Measurements from ENCODE around the gene PPM1H.

Gene PPM1H

DNA sequence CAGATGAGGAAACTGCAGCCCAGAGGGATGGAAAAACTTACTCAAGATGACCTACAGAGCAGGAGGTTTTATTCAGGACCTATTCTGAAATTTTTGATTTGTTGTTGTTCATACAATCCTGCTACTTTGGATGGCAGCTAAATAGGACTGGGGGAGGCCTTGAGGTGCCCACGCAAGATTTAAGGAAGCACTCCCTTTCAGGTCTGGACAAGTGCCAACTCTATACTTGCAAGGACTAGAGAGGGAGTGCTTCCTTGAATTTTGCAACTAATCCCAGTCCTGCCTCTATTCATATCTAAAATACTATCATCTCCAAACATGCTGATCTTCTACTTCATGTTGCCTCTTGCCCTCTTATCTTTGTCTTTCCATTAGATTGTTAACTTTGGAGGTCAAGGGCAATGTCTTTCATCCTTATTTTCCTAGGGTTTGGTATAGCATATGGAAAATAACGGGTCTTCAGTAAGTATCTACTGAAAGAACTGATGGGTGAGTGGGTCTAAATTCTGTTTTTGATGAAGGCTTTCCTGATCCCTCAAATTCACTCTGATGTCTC, 28.6 kb upstream of the PPM1H start:
- no peak overlapping the region for H3K4me3 ChIP-seq (ENCODE audit: low read depth, low read length)
- TF ChIP-seq, protein P1, sequence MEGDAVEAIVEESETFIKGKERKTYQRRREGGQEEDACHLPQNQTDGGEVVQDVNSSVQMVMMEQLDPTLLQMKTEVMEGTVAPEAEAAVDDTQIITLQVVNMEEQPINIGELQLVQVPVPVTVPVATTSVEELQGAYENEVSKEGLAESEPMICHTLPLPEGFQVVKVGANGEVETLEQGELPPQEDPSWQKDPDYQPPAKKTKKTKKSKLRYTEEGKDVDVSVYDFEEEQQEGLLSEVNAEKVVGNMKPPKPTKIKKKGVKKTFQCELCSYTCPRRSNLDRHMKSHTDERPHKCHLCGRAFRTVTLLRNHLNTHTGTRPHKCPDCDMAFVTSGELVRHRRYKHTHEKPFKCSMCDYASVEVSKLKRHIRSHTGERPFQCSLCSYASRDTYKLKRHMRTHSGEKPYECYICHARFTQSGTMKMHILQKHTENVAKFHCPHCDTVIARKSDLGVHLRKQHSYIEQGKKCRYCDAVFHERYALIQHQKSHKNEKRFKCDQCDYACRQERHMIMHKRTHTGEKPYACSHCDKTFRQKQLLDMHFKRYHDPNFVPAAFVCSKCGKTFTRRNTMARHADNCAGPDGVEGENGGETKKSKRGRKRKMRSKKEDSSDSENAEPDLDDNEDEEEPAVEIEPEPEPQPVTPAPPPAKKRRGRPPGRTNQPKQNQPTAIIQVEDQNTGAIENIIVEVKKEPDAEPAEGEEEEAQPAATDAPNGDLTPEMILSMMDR (IDR thresholded peaks at IDR 0.05; ENCODE audit: low read depth, low read length), result no peak
- TF ChIP-seq, protein P2, sequence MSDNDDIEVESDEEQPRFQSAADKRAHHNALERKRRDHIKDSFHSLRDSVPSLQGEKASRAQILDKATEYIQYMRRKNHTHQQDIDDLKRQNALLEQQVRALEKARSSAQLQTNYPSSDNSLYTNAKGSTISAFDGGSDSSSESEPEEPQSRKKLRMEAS (IDR thresholded peaks at IDR 0.05; ENCODE audit: low read depth, low read length), result no peak
- no peak for TF ChIP-seq MYC (IDR thresholded peaks at IDR 0.05; ENCODE audit: low read depth, low read length)
- TF ChIP-seq POLR2A (IDR thresholded peaks at IDR 0.05; ENCODE audit: extremely low read depth, insufficient read length), result no peak
- no peak for DNase-seq (ENCODE audit: low read depth)

DNA sequence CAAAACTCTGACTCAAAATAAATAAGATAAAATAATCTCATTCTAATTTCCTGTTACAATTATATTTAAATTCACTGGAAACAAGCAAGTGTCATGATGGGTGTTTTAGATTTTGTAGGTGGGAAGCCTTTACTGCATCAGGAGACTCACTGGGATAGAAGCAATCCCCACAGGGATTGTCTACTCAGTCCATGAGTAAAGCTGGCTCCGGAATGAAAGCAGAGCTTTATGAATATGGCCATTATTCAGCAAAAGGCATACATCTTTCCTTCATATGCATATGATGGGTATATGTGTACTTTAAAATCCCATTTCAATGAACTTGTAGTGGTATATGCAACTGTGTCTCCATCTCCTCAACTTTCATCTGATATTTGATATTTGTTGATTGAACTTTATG, 25.4 kb upstream of the PPM1H start:
- H3K4me3 ChIP-seq (ENCODE audit: low read depth, low read length), result no peak overlapping the region
- TF ChIP-seq POLR2A (IDR thresholded peaks at IDR 0.05; ENCODE audit: extremely low read depth, insufficient read length) (no peak), MYC (IDR thresholded peaks at IDR 0.05; ENCODE audit: low read depth, low read length) (no peak)
- TF ChIP-seq, protein P2 (IDR thresholded peaks at IDR 0.05; ENCODE audit: low read depth, low read length), result no peak
- no peak for DNase-seq (ENCODE audit: low read depth)

- H3K4me3 ChIP-seq (ENCODE audit: low read depth, low read length), result no peak overlapping the region
- DNase-seq (ENCODE audit: low read depth), result no peak
- TF ChIP-seq POLR2A (IDR thresholded peaks at IDR 0.05; ENCODE audit: extremely low read depth, insufficient read length) (no peak), MYC (IDR thresholded peaks at IDR 0.05; ENCODE audit: low read depth, low read length) (no peak)
- TF ChIP-seq, protein P1 (IDR thresholded peaks at IDR 0.05; ENCODE audit: low read depth, low read length), result no peak
- TF ChIP-seq, protein P2 (IDR thresholded peaks at IDR 0.05; ENCODE audit: low read depth, low read length), result no peak
Observed at GRCh38 chr12:62959745-62960144, 24.8 kb upstream of the PPM1H start.

GRCh38 chr12:62957233-62957953, 22.4 kb upstream of the PPM1H start:
- no peak for DNase-seq (ENCODE audit: low read depth)
- no peak for TF ChIP-seq MYC (IDR thresholded peaks at IDR 0.05; ENCODE audit: low read depth, low read length)
- no peak for TF ChIP-seq POLR2A (IDR thresholded peaks at IDR 0.05; ENCODE audit: extremely low read depth, insufficient read length)
- TF ChIP-seq, protein P1 (IDR thresholded peaks at IDR 0.05; ENCODE audit: low read depth, low read length), result no peak
- TF ChIP-seq, protein P2 (IDR thresholded peaks at IDR 0.05; ENCODE audit: low read depth, low read length), result no peak
- H3K4me3 ChIP-seq (ENCODE audit: low read depth, low read length), result no peak overlapping the region

GRCh38 chr12:62955678-62956077, 20.7 kb upstream of the PPM1H start:
- no peak for DNase-seq (ENCODE audit: low read depth)

More at GRCh38 chr12:62955678-62956077, 20.7 kb upstream of the PPM1H start:
- no peak for TF ChIP-seq POLR2A (IDR thresholded peaks at IDR 0.05; ENCODE audit: extremely low read depth, insufficient read length)
- TF ChIP-seq, protein P1 (IDR thresholded peaks at IDR 0.05; ENCODE audit: low read depth, low read length), result no peak
- TF ChIP-seq, protein P2 (IDR thresholded peaks at IDR 0.05; ENCODE audit: low read depth, low read length), result no peak
- no peak for TF ChIP-seq MYC (IDR thresholded peaks at IDR 0.05; ENCODE audit: low read depth, low read length)
- H3K4me3 ChIP-seq (ENCODE audit: low read depth, low read length), result no peak overlapping the region
